ENCODE data around the gene SLC22A1. TPM values are rescaled to one million over a fixed set of nuclear protein-coding genes. Genes with fewer than 3 reads are reported as not detected.

The SLC22A1 gene
- total RNA-seq, 1 donor from 2014 or later = 1.5 TPM

DNA sequence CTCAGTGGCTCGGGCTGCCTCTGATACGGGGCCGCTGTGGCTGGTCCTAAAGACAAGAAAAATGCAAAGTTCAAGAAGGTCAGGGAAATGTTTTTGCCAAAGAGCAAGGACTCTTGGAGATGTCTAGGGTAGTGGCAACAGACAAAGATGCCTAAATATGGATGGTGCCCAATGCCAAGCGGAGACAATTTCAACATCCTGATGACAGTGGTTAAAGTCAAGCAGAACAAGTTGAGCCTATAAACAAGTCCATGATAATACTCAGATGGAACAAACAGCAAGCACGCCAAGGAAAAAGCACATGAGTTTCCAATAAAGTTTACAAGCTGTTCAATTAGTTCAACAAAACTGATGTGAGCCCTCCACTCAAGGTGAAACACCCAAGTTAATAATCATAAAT, 51.1 kb downstream of the SLC22A1 start:
- Mint-ChIP-seq H3K4me1 (ENCODE audit: unreplicated experiment) (no peaks in the 10 kb centered on the region), H3K27ac (ENCODE audit: unreplicated experiment) (no peak overlapping the region), H3K4me3 (ENCODE audit: unreplicated experiment) (no peak overlapping the region), H3K27me3 (ENCODE audit: unreplicated experiment) (peaks cover 10% of the 10 kb centered on the region), H3K36me3 (ENCODE audit: unreplicated experiment) (no peaks in the 10 kb centered on the region), H3K9me3 (ENCODE audit: unreplicated experiment) (no peaks in the 10 kb centered on the region)
- TF ChIP-seq, protein P1, sequence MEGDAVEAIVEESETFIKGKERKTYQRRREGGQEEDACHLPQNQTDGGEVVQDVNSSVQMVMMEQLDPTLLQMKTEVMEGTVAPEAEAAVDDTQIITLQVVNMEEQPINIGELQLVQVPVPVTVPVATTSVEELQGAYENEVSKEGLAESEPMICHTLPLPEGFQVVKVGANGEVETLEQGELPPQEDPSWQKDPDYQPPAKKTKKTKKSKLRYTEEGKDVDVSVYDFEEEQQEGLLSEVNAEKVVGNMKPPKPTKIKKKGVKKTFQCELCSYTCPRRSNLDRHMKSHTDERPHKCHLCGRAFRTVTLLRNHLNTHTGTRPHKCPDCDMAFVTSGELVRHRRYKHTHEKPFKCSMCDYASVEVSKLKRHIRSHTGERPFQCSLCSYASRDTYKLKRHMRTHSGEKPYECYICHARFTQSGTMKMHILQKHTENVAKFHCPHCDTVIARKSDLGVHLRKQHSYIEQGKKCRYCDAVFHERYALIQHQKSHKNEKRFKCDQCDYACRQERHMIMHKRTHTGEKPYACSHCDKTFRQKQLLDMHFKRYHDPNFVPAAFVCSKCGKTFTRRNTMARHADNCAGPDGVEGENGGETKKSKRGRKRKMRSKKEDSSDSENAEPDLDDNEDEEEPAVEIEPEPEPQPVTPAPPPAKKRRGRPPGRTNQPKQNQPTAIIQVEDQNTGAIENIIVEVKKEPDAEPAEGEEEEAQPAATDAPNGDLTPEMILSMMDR (IDR thresholded peaks at IDR 0.05) = no peak
- no peak for DNase-seq (ENCODE audit: extremely low spot score, unreplicated experiment)

DNA sequence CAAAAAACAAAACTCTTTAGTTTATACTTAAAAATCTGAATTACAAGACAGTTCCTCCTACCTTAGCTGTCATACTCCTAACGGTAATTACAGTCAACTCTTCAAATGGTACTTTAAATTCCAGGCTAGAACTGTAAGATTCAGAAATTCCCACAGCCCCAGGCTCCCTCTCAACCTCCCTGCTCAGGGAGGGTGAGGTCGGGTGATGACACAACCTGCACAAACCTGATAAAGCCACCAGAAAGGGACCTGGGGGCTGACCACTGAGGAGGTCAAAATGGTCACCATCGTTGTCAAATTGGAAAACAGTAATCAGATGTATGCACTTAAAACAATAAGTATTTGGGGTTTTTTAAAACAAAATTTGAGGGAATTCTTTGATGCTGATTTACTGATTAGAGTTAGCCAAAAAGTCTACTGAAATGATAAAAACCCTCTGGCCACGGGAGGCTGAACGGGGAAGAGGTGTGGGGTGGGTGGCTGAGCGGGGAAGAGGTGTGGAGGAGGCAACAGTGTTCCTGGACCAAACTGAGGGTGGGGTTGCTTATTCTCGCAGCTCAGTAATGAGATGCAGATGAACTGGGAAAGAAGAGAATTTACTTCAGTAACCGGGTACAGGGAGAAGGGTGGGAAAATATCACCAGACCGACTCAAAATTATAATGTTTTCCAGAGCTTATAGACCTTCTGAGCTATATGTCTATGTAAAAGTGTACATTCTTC, 52.4 kb downstream of the SLC22A1 start:
- DNase-seq (ENCODE audit: extremely low spot score, unreplicated experiment) = no peak
- no peaks in the 10 kb centered on the region for H3K9me3 Mint-ChIP-seq (ENCODE audit: unreplicated experiment)
- no peaks in the 10 kb centered on the region for H3K36me3 Mint-ChIP-seq (ENCODE audit: unreplicated experiment)
- H3K4me1 Mint-ChIP-seq (ENCODE audit: unreplicated experiment) = peaks cover 1% of the 10 kb centered on the region
- no peak overlapping the region for H3K27ac Mint-ChIP-seq (ENCODE audit: unreplicated experiment)
- TF ChIP-seq, protein P1 (IDR thresholded peaks at IDR 0.05) = no peak
- no peak overlapping the region for H3K4me3 Mint-ChIP-seq (ENCODE audit: unreplicated experiment)
- H3K27me3 Mint-ChIP-seq (ENCODE audit: unreplicated experiment) = peaks cover 15% of the 10 kb centered on the region

- Mint-ChIP-seq H3K4me1 (ENCODE audit: unreplicated experiment) (peaks cover 1% of the 10 kb centered on the region), H3K4me3 (ENCODE audit: unreplicated experiment) (no peak overlapping the region), H3K27me3 (ENCODE audit: unreplicated experiment) (peaks cover 15% of the 10 kb centered on the region), H3K9me3 (ENCODE audit: unreplicated experiment) (no peaks in the 10 kb centered on the region), H3K36me3 (ENCODE audit: unreplicated experiment) (no peaks in the 10 kb centered on the region), H3K27ac (ENCODE audit: unreplicated experiment) (no peak overlapping the region)
- no peak for DNase-seq (ENCODE audit: extremely low spot score, unreplicated experiment)
- TF ChIP-seq, protein P1 (IDR thresholded peaks at IDR 0.05) = no peak
Measured at GRCh38 chr6:160174681-160175080, 53.1 kb downstream of the SLC22A1 start.

DNA sequence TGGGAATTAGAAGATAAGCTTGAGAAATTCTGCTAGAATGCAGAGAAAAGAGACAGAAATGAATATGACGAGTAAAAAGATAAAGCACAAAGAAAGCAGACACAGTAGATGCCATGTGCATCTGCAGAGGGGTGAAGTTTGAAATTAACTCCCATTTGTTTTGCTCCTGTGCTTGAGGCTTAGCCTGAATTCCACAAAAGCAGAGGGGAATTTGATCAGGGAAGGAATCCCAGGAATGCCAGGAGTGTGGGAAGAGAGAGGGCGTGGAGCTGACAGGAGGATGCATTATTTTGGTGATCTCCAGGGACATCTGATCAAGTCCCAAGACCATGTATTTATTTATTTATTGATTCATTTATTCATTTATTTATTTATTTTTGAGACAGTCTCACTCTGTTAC, 55.6 kb downstream of the SLC22A1 start:
- TF ChIP-seq, protein P1 (IDR thresholded peaks at IDR 0.05) = no peak
- Mint-ChIP-seq H3K9me3 (ENCODE audit: unreplicated experiment) (no peaks in the 10 kb centered on the region), H3K36me3 (ENCODE audit: unreplicated experiment) (no peaks in the 10 kb centered on the region), H3K27ac (ENCODE audit: unreplicated experiment) (no peak overlapping the region), H3K4me3 (ENCODE audit: unreplicated experiment) (no peak overlapping the region), H3K27me3 (ENCODE audit: unreplicated experiment) (peaks cover 15% of the 10 kb centered on the region), H3K4me1 (ENCODE audit: unreplicated experiment) (peaks cover 1% of the 10 kb centered on the region)
- no peak for DNase-seq (ENCODE audit: extremely low spot score, unreplicated experiment)

GRCh38 chr6:160178271-160178670, 56.7 kb downstream of the SLC22A1 start:
- Mint-ChIP-seq H3K4me3 (ENCODE audit: unreplicated experiment) (no peak overlapping the region), H3K4me1 (ENCODE audit: unreplicated experiment) (peaks cover 1% of the 10 kb centered on the region), H3K9me3 (ENCODE audit: unreplicated experiment) (no peaks in the 10 kb centered on the region), H3K36me3 (ENCODE audit: unreplicated experiment) (no peaks in the 10 kb centered on the region), H3K27me3 (ENCODE audit: unreplicated experiment) (peaks cover 15% of the 10 kb centered on the region), H3K27ac (ENCODE audit: unreplicated experiment) (no peak overlapping the region)
- TF ChIP-seq, protein P1 (IDR thresholded peaks at IDR 0.05) = no peak
- no peak for DNase-seq (ENCODE audit: extremely low spot score, unreplicated experiment)

Measured in osteocyte (in vitro differentiated cells).